Liver (tissue), 9 donors: Measurements from ENCODE around the gene PCDH12. TPM values are rescaled to one million over a fixed set of nuclear protein-coding genes. Genes with fewer than 3 reads are reported as not detected.

ENCODE experiments used
- DNase-seq: peaks from one replicate; pipeline ENCODE4 v3.0.0-alpha.2; 2017; ENCODE audit warnings: low spot score
- H3K27ac ChIP-seq, 2 donors: one replicate each; pipeline ENCODE4 v1.7.0; 2013; ENCODE audit warnings: inconsistent platforms in 2 of 2, low read length in 2 of 2, control low read depth in 1 of 2, low read depth in 1 of 2, mild to moderate bottlenecking in 1 of 2
- H3K27me3 ChIP-seq, 4 donors: one replicate each; pipeline versions ENCODE4 v1.6.1 to v1.7.0; 2013; ENCODE audit warnings: low read length in 3 of 4, inconsistent platforms in 1 of 4, mild to moderate bottlenecking in 1 of 4, moderate library complexity in 1 of 4; ENCODE audit not compliant: control insufficient read depth in 4 of 4, insufficient read depth in 4 of 4
- H3K36me3 ChIP-seq, 4 donors: one replicate each; pipeline versions ENCODE4 v1.6.1 to v1.7.0; 2013; ENCODE audit warnings: low read length in 3 of 4, mild to moderate bottlenecking in 3 of 4, low read depth in 1 of 4, moderate library complexity in 1 of 4; ENCODE audit not compliant: control insufficient read depth in 4 of 4, insufficient read depth in 3 of 4
- H3K4me1 ChIP-seq, 4 donors: one replicate each; pipeline versions ENCODE4 v1.6.1 to v1.7.0; 2013; ENCODE audit warnings: low read length in 3 of 4, mild to moderate bottlenecking in 3 of 4, moderate library complexity in 1 of 4; ENCODE audit not compliant: control insufficient read depth in 4 of 4, insufficient read depth in 4 of 4
- H3K4me3 ChIP-seq, 3 donors: one replicate each; pipeline versions ENCODE4 v1.6.1 to v1.7.0; 2013; ENCODE audit warnings: low read length in 3 of 3, control low read depth in 1 of 3, low read depth in 1 of 3, mild to moderate bottlenecking in 1 of 3
- H3K9ac ChIP-seq, 2 donors: one replicate each; pipeline ENCODE4 v1.7.0; 2013; ENCODE audit warnings: low read length in 2 of 2, mild to moderate bottlenecking in 2 of 2, moderate library complexity in 2 of 2, control low read depth in 1 of 2, low read depth in 1 of 2
- H3K9me3 ChIP-seq, 4 donors: one replicate each; pipeline versions ENCODE4 v1.6.1 to v1.7.0; 2013; ENCODE audit warnings: low read length in 3 of 4; ENCODE audit not compliant: control insufficient read depth in 4 of 4
- FOXA1 ChIP-seq: IDR thresholded peaks from 2 replicates; pipeline ENCODE4 v1.6.1; 2016; ENCODE audit warnings: antibody characterized with exemption
- FOXA2 ChIP-seq: IDR thresholded peaks from 2 replicates; pipeline ENCODE4 v1.6.1; 2016; ENCODE audit warnings: antibody characterized with exemption
- HNF4A ChIP-seq, 2 donors: conservative IDR thresholded peaks; 2 replicates each; pipeline ENCODE4 v1.6.1; 2016; ENCODE audit warnings: antibody characterized with exemption in 2 of 2, mild to moderate bottlenecking in 2 of 2
- JUND ChIP-seq, 2 donors: IDR thresholded peaks; 2 replicates each; pipeline ENCODE4 v1.6.1; 2016; ENCODE audit warnings: antibody characterized with exemption in 2 of 2
- MAX ChIP-seq: IDR thresholded peaks from 2 replicates; pipeline ENCODE4 v1.6.1; 2016; ENCODE audit warnings: antibody characterized with exemption
- RAD21 ChIP-seq, 2 donors: IDR thresholded peaks; 2 replicates each; pipeline ENCODE4 v1.6.1; 2016; ENCODE audit warnings: antibody characterized with exemption in 2 of 2, mild to moderate bottlenecking in 2 of 2
- SP1 ChIP-seq: IDR thresholded peaks from 2 replicates; pipeline ENCODE4 v1.6.1; 2018; ENCODE audit warnings: antibody characterized with exemption, mild to moderate bottlenecking
- TAF1 ChIP-seq: conservative IDR thresholded peaks from 2 replicates; pipeline ENCODE4 v1.6.1; 2016; ENCODE audit warnings: antibody characterized with exemption, mild to moderate bottlenecking
- WGBS: extraction: QIAGEN DNeasy Blood & Tissue Kit; methylation state at CpG from one replicate; pipeline ENCODE4 v1.1.7; 2013; 5-methylcytosine and 5-hydroxymethylcytosine counted together
- polyA plus RNA-seq, 2 donors: library from polyadenylated mRNA; stranded (reverse) in 1 of 2; unstranded in 1 of 2; fragments of 200-250 nt in 1 of 2; fragments of >200 nt in 1 of 2; fragmentation: Nextera tagmentation in 1 of 2; extraction: Ambion mirVana in 1 of 2; gene quantifications; one replicate each; pipeline versions ENCODE4 v1.2.1 to v1.2.3, GENCODE V29; 2013 to 2015
- total RNA-seq, 2 donors: library from RNA; depleted of rRNA; stranded (reverse); fragments of >200 nt; gene quantifications; one replicate each; pipeline ENCODE4 v1.2.3, GENCODE V29; 2014
- TF ChIP-seq, protein P1 (sequence below): IDR thresholded peaks from 2 replicates; pipeline ENCODE4 v1.6.1; 2016; ENCODE audit warnings: antibody characterized with exemption, mild to moderate bottlenecking
- TF ChIP-seq, protein P2 (sequence below): IDR thresholded peaks from 2 replicates; pipeline ENCODE4 v1.6.1; 2016; ENCODE audit warnings: antibody characterized with exemption
- TF ChIP-seq, protein P3 (sequence below): IDR thresholded peaks from 2 replicates; pipeline ENCODE4 v1.6.1; 2016; ENCODE audit warnings: antibody characterized with exemption
- donor health status: healthy.
- donor health status: healthy.
- donor health status: healthy.
- donor health status: healthy.
- donor health status: healthy.

Gene PCDH12
- total and polyA plus RNA-seq, 4 donors: 0.74 to 4.9 (median 3.8) TPM

DNA sequence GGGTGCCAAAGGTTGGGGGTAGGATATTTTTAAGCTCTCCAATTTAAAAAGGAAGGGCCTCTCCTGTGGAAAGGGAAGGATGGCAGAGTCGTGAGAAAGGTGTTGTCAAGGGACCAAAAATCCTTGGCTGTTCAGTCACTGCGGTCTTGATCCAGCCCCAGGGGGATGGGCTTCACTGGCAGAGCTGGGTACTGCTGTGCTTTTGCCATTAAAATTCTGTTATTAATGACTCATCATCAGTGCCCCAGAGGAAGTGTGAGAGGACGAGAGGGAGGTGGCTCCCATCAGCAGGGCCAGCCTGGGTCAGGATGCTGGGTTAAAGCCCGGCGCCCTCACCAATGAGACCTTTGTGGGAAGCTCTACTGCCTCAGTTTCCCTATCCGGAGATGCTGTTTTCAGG lies 16.7 kb downstream of the PCDH12 start:
- no peak overlapping the region for H3K4me3 ChIP-seq
- H3K4me1 ChIP-seq: peaks cover 3 to 17% (median 8%) of the 10 kb centered on the region in 4 donors
- no peaks in the 10 kb centered on the region for H3K9me3 ChIP-seq
- 72% methylated on average over 6 of the region's 6 CpGs for WGBS
- H3K36me3 ChIP-seq: peaks cover 8 to 27% (median 19%) of the 10 kb centered on the region in 4 donors
- H3K27me3 ChIP-seq: no peaks in the 10 kb centered on the region
- TF ChIP-seq SP1 (no peak), MAX (no peak), RAD21 (IDR thresholded peaks at IDR 0.05) (no peak), FOXA2 (no peak)
- TF ChIP-seq, protein P1, sequence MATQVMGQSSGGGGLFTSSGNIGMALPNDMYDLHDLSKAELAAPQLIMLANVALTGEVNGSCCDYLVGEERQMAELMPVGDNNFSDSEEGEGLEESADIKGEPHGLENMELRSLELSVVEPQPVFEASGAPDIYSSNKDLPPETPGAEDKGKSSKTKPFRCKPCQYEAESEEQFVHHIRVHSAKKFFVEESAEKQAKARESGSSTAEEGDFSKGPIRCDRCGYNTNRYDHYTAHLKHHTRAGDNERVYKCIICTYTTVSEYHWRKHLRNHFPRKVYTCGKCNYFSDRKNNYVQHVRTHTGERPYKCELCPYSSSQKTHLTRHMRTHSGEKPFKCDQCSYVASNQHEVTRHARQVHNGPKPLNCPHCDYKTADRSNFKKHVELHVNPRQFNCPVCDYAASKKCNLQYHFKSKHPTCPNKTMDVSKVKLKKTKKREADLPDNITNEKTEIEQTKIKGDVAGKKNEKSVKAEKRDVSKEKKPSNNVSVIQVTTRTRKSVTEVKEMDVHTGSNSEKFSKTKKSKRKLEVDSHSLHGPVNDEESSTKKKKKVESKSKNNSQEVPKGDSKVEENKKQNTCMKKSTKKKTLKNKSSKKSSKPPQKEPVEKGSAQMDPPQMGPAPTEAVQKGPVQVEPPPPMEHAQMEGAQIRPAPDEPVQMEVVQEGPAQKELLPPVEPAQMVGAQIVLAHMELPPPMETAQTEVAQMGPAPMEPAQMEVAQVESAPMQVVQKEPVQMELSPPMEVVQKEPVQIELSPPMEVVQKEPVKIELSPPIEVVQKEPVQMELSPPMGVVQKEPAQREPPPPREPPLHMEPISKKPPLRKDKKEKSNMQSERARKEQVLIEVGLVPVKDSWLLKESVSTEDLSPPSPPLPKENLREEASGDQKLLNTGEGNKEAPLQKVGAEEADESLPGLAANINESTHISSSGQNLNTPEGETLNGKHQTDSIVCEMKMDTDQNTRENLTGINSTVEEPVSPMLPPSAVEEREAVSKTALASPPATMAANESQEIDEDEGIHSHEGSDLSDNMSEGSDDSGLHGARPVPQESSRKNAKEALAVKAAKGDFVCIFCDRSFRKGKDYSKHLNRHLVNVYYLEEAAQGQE: no peak
- TF ChIP-seq, protein P2, sequence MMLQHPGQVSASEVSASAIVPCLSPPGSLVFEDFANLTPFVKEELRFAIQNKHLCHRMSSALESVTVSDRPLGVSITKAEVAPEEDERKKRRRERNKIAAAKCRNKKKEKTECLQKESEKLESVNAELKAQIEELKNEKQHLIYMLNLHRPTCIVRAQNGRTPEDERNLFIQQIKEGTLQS: no peak
- no peak overlapping the region for H3K9ac ChIP-seq
- DNase-seq: no peak
- H3K27ac ChIP-seq: no peak overlapping the region

GRCh38 chr5:141940695-141941271 lies 17.2 kb downstream of the PCDH12 start:
- H3K36me3 ChIP-seq: peaks cover 11 to 32% (median 23%) of the 10 kb centered on the region in 4 donors
- TF ChIP-seq FOXA2: no peak
- TF ChIP-seq FOXA1: no peak
- TF ChIP-seq, protein P2: no peak
- TF ChIP-seq RAD21 (IDR thresholded peaks at IDR 0.05): no peak
- TF ChIP-seq SP1: no peak
- no peak for TF ChIP-seq TAF1
- TF ChIP-seq, protein P1: no peak
- TF ChIP-seq JUND (IDR thresholded peaks at IDR 0.05): no peak
- TF ChIP-seq, protein P3, sequence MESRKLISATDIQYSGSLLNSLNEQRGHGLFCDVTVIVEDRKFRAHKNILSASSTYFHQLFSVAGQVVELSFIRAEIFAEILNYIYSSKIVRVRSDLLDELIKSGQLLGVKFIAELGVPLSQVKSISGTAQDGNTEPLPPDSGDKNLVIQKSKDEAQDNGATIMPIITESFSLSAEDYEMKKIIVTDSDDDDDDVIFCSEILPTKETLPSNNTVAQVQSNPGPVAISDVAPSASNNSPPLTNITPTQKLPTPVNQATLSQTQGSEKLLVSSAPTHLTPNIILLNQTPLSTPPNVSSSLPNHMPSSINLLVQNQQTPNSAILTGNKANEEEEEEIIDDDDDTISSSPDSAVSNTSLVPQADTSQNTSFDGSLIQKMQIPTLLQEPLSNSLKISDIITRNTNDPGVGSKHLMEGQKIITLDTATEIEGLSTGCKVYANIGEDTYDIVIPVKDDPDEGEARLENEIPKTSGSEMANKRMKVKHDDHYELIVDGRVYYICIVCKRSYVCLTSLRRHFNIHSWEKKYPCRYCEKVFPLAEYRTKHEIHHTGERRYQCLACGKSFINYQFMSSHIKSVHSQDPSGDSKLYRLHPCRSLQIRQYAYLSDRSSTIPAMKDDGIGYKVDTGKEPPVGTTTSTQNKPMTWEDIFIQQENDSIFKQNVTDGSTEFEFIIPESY: no peak
- no peak for TF ChIP-seq HNF4A (conservative IDR thresholded peaks at IDR 0.05)
- no peak overlapping the region for H3K9ac ChIP-seq
- H3K27me3 ChIP-seq: no peaks in the 10 kb centered on the region
- H3K4me3 ChIP-seq: no peak overlapping the region
- H3K4me1 ChIP-seq: peaks cover 3 to 17% (median 8%) of the 10 kb centered on the region in 4 donors
- H3K9me3 ChIP-seq: no peaks in the 10 kb centered on the region
- WGBS: 65% methylated on average over 6 of the region's 6 CpGs
- DNase-seq: no peak
- H3K27ac ChIP-seq: no peak overlapping the region
